ENCODE measurements around the gene DISC1.

DISC1 gene

DNA sequence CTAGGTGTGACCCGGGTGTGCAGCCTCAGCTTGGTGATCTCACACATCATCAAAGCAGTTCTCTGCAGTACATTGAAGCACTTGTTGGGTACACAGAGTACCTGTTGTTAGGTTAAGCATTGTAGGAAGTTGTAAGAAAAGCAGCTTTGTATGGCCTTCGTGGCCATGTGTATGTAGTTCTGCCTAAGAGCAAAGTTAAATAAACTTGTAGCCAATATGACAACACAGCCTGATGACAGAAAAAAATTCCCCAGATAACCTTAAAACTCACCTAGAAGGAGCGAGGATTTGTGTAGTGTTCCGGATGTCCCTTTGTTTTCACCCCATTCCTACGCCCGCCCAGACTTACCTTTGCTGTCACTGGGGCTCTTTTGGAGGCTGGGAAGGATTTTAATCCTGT lies 48.0 kb downstream of the DISC1 start:
- no peak for DNase-seq

DNA sequence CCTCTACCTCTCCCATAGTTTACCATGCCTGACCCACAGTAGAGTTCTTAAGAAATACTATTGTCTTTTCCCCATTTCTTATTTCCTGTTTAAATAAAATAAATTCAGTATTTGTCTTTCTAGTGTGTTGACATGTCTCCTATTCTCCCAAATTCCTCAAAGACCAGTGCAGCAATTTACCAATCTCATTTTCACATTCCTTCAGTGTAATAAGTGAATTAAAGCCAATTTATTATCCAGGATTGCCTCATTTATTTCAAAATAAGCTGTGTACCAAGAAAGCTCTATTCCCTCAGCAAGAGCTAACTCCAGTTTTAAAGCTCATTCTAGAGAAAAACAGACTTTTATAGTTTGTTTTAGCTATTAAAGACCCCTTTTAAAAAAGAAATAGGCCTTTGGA lies 49.9 kb downstream of the DISC1 start:
- no peak for DNase-seq

GRCh38 chr1:231677442-231677841 lies 50.9 kb downstream of the DISC1 start:
- DNase-seq = no peak

GRCh38 chr1:231678011-231678432 lies 51.4 kb downstream of the DISC1 start:
- DNase-seq = no peak

DNA sequence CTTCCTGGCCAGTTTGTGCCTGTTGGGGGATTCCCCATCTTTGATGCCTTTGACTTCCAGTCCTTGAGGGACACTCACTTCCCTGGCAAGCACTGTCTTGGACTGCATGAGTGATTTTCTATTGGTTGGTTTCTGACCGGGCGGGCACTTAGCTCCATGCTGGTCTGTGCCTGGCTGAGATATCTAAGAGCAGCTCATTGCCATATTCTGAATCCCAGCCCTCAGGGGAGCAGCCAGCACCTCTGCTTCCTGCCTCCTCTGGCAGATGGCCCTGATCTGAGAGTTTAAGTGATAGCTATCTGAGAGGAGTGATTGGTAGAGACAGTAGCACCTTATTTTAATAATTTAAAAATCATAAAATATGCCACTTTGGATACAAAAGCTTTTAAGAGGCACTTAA lies 52.5 kb downstream of the DISC1 start:
- no peak for DNase-seq

DNA sequence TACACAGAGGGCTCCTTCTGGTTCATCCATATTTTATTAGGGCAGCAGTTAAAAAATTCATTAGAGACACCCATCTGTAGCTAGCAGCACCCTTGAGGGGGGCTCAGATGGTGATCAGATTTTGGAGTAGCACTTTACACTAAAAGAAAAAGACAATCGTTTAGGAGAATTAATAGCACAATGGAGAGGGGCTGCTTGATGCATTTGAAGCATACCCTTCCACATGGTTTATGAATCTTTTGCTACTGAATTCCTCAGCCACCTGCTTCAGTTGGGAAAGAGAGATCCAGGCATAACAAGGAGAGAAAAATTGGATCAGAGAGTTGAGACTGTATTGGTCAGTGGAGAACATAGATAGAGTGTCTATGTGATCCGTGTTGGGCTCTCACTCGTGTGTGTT lies 54.4 kb downstream of the DISC1 start:
- no peak for DNase-seq

- DNase-seq = no peak
Observed at GRCh38 chr1:231682779-231683178, 56.2 kb downstream of the DISC1 start.

GRCh38 chr1:231683439-231684165 lies 57.0 kb downstream of the DISC1 start:
- DNase-seq = no peak

GRCh38 chr1:231684356-231685244 lies 58.0 kb downstream of the DISC1 start:
- DNase-seq = no peak

DNA sequence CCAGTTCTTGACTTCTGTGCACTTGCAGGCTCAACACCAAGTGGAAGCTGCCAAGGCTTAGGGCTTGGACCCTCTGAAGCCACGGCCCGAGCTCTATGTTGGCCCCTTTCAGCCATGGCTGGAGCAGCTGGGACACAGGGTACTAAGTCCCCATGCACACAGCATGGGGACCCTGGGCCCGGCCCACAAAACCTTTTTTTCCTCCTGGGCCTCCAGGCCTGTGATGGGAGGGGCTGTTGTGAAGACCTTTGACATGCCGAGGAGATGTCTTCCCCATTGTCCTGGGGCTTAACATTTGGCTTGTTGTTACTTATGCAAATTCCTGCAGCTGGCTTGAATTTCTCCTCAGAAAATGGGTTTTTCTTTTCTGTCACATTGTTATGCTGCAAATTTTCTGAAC lies 59.8 kb downstream of the DISC1 start:
- DNase-seq = no peak

DNA sequence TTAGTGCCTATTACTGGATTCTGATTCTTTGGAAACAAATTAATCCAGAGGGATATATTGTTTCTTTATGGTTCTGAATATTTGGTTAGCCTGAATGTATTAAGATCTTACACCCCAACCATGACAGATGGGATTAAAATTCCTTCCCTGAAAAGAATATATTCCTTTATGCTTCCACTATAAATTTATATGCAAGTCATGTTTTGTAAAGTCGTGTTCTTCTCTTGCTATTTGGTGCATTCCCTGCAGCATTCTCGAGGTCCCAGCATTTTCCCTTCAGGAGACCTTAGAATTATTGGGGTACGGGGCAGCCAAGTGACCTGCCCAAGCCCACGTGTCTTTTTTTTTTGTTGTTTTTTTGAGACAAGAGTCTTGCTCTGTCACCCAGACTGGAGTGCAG lies 62.4 kb downstream of the DISC1 start:
- DNase-seq = no peak

- no peak for DNase-seq
Observed at GRCh38 chr1:231690059-231690458, 63.5 kb downstream of the DISC1 start.

DNA sequence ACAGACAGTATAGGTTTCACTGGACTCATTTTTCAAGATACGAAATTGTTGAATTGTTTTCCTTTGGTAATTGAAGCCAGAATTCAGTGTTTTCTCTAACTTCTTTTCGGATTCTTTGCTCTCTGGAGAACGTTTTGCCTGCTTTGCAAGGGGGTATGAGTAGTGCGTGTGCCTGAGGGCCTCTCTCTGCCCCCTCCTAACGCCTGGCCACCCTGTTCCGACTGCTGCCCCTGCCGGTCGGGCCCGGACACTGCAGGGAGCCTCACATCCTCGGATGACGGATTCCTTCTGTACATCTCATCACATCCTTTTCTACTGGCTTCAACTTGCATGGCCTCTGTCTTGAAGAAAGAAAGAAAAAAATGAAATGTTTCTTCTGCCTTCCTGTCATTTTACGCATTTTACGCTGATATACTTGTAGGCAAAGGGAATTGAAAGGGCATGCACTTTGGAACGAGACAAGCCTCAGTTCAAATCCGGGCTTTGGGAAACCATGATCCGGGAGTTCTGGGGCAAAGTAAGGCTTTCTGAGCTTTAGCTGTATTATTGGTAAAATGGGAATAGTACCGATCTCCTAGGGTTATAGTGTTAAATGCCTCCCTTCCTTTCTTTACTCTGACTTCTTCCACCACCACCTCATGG lies 65.1 kb downstream of the DISC1 start:
- no peak for DNase-seq

GRCh38 chr1:231693361-231694074 lies 66.9 kb downstream of the DISC1 start:
- DNase-seq = no peak

DNA sequence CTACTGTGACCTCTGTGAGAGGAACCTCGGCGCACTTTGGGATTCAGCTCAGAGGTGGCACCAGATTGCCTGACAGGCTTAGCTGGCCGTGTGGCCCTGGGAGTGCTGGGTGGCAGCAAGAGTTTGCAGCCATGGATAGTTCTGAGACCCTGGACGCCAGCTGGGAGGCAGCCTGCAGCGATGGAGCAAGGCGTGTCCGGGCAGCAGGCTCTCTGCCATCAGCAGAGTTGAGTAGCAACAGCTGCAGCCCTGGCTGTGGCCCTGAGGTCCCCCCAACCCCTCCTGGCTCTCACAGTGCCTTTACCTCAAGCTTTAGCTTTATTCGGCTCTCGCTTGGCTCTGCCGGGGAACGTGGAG lies 67.5 kb downstream of the DISC1 start:
- DNase-seq = no peak

- DNase-seq = no peak
Observed at GRCh38 chr1:231694465-231695077, 68.0 kb downstream of the DISC1 start.

DNA sequence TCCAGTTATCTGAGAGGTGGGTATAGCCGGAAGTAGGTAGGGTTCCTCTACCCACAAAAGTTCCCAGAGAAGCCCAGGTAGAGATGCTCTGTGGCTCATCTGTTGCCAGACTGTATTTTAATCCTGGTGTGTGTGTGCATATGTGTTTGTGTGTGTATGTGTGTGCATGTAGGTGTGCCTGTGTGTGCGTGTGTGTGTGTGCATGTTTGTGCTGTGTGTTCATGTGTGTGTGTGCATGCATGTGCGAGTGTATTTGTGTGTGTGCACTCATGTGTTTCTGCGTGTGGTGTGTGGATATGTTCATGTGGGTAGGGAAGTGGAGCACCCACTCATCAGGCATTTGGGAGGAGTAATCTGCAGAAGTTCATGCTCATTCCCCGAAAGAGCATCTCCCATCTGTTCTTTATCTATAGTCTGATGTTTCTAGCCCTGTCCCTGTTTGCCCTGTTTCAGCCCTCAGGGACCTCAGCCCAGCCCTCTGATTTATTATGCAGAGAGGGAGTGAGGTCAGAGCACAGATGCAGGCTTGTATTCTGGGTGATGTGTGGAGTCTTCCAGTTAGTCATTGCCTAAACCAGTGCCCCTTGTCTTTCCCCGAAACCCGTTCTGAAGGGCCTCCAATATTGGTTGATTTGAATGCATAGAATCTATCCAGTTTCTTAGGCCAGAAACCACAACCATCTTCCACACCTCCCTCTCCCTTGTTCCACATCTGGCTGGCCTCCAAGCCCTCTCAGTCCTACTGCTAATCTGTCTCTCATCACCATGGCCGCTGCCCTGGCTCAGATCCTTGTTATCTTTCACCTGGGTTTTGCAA lies 69.1 kb downstream of the DISC1 start:
- no peak for DNase-seq

GRCh38 chr1:231699784-231700183 lies 73.2 kb downstream of the DISC1 start:
- no peak for DNase-seq

GRCh38 chr1:231701306-231701705 lies 74.7 kb downstream of the DISC1 start:
- no peak for DNase-seq

DNA sequence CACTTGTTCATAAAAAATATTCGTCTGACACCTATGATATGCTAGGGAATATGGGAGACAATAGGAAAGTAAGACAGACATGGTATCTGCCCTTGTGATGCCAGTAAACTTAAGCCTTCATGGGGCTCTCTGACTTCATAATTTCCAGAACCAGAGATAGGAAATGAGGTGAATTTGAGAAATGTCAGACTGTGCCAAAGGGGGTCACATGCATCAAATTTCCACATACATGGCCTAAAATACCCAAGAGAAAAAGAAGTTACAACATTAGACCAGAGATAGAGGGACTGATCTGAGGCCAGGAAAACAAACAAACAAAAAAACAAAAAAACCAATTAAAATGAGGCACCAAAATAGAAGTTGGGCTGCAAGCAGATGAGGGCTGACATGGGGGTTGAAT lies 75.7 kb downstream of the DISC1 start:
- no peak for DNase-seq

DNA sequence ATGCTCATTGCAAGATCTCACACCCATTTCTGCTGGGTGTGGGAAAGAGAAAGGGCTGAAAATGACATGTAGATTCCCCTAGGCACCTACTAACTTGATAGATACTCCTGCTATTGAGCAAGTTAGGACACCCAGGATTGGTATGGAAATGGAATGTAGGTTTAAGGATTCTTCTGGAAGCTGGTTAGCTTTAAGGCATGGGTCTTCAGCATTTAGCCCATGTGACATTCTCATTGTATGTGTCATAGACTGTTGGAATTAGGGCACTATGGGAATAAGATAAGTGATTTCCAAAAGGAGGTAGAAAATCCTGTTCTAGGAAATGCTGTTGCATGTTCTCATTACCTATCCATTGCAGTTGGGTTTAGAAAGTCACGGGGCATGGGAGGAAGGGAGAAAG lies 76.2 kb downstream of the DISC1 start:
- DNase-seq = no peak
